ENCODE results near the gene ZCCHC24.

Gene ZCCHC24

GRCh38 chr10:79380946-79381721 lies 64.3 kb downstream of the ZCCHC24 start:
- H3K79me2 ChIP-seq (ENCODE audit: insufficient read depth, low read length) = no peaks in the 10 kb centered on the region
- TF ChIP-seq EZH2 (IDR thresholded peaks at IDR 0.05; ENCODE audit: borderline replicate concordance, low read length) (no peak), CTCF (IDR thresholded peaks at IDR 0.05; ENCODE audit: low read length) (no peak)
- H3K9ac ChIP-seq (ENCODE audit: low read length) = no peak overlapping the region
- no peak overlapping the region for H3K4me3 ChIP-seq (ENCODE audit: low read depth, low read length, poor library complexity, severe bottlenecking)
- no peak overlapping the region for H3K4me2 ChIP-seq (ENCODE audit: low read length)
- H3F3A ChIP-seq (ENCODE audit: insufficient read depth, low read length) = no peaks in the 10 kb centered on the region
- H3K9me3 ChIP-seq (ENCODE audit: low read length) = no peaks in the 10 kb centered on the region
- H3K27me3 ChIP-seq (ENCODE audit: insufficient read depth, low read length) = 0 out of 2 replicates have a peak, but pooled peaks cover 3% of the 10 kb centered on the region
- no peaks in the 10 kb centered on the region for H3K4me1 ChIP-seq (ENCODE audit: insufficient read depth, low read length, severe bottlenecking)
- H3K27ac ChIP-seq (ENCODE audit: low read depth, low read length, poor library complexity, severe bottlenecking) = no peak overlapping the region
- no peaks in the 10 kb centered on the region for H4K20me1 ChIP-seq (ENCODE audit: insufficient read depth, low read length)
- H3K36me3 ChIP-seq (ENCODE audit: insufficient read depth, low read length) = no peaks in the 10 kb centered on the region
- H2AFZ ChIP-seq (ENCODE audit: low read length) = no peak overlapping the region
- no peaks in the 10 kb centered on the region for H3K9me2 ChIP-seq (ENCODE audit: low read depth, low read length)

GRCh38 chr10:79380125-79380945 lies 65.1 kb downstream of the ZCCHC24 start:
- Histone ChIP-seq H3K4me2 (ENCODE audit: low read length) (no peak overlapping the region), H3K4me3 (ENCODE audit: low read depth, low read length, poor library complexity, severe bottlenecking) (no peak overlapping the region), H3K27ac (ENCODE audit: low read depth, low read length, poor library complexity, severe bottlenecking) (no peak overlapping the region), H4K20me1 (ENCODE audit: insufficient read depth, low read length) (no peaks in the 10 kb centered on the region), H3K9ac (ENCODE audit: low read length) (no peak overlapping the region), H2AFZ (ENCODE audit: low read length) (no peak overlapping the region), H3K27me3 (ENCODE audit: insufficient read depth, low read length) (0 out of 2 replicates have a peak, but pooled peaks cover 3% of the 10 kb centered on the region), H3K79me2 (ENCODE audit: insufficient read depth, low read length) (no peaks in the 10 kb centered on the region), H3K9me3 (ENCODE audit: low read length) (no peaks in the 10 kb centered on the region), H3K36me3 (ENCODE audit: insufficient read depth, low read length) (no peaks in the 10 kb centered on the region), H3F3A (ENCODE audit: insufficient read depth, low read length) (no peaks in the 10 kb centered on the region), H3K4me1 (ENCODE audit: insufficient read depth, low read length, severe bottlenecking) (no peaks in the 10 kb centered on the region), H3K9me2 (ENCODE audit: low read depth, low read length) (no peaks in the 10 kb centered on the region)
- TF ChIP-seq EZH2 (IDR thresholded peaks at IDR 0.05; ENCODE audit: borderline replicate concordance, low read length) = no peak
- TF ChIP-seq CTCF (IDR thresholded peaks at IDR 0.05; ENCODE audit: low read length) = no peak

GRCh38 chr10:79379512-79380124 lies 65.8 kb downstream of the ZCCHC24 start:
- H2AFZ ChIP-seq (ENCODE audit: low read length) = no peak overlapping the region
- H3K36me3 ChIP-seq (ENCODE audit: insufficient read depth, low read length) = no peaks in the 10 kb centered on the region
- no peak overlapping the region for H3K4me2 ChIP-seq (ENCODE audit: low read length)
- H3K27me3 ChIP-seq (ENCODE audit: insufficient read depth, low read length) = 0 out of 2 replicates have a peak, but pooled peaks cover 3% of the 10 kb centered on the region
- no peak overlapping the region for H3K27ac ChIP-seq (ENCODE audit: low read depth, low read length, poor library complexity, severe bottlenecking)
- TF ChIP-seq EZH2 (IDR thresholded peaks at IDR 0.05; ENCODE audit: borderline replicate concordance, low read length) (no peak), CTCF (IDR thresholded peaks at IDR 0.05; ENCODE audit: low read length) (no peak)
- no peaks in the 10 kb centered on the region for H3K79me2 ChIP-seq (ENCODE audit: insufficient read depth, low read length)
- H3F3A ChIP-seq (ENCODE audit: insufficient read depth, low read length) = no peaks in the 10 kb centered on the region
- no peaks in the 10 kb centered on the region for H3K9me2 ChIP-seq (ENCODE audit: low read depth, low read length)
- no peaks in the 10 kb centered on the region for H4K20me1 ChIP-seq (ENCODE audit: insufficient read depth, low read length)
- no peak overlapping the region for H3K4me3 ChIP-seq (ENCODE audit: low read depth, low read length, poor library complexity, severe bottlenecking)
- H3K4me1 ChIP-seq (ENCODE audit: insufficient read depth, low read length, severe bottlenecking) = no peaks in the 10 kb centered on the region
- no peak overlapping the region for H3K9ac ChIP-seq (ENCODE audit: low read length)
- H3K9me3 ChIP-seq (ENCODE audit: low read length) = no peaks in the 10 kb centered on the region
